Activated T-helper 1 cell treated with anti-CD3 and anti-CD28 coated beads, Interleukin-12 subunit alpha, Interleukin-12 subunit beta, Interleukin-2, Interleukin-4 antibody, amounts not matched to agents 30 ng/mL and 10 ng/mL and 1 ng/mL, durations not matched to agents 14 hours and 24 hours and 36 hours (primary cell): ENCODE results near the gene PRLHR. TPM values are rescaled to one million over a fixed set of nuclear protein-coding genes. Genes with fewer than 3 reads are reported as not detected.

Experiments used
- DNase-seq: peaks from one replicate; pipeline ENCODE4 v3.0.0; 2021; ENCODE audit warnings: low spot score
- H3K27ac Mint-ChIP-seq: one replicate; pipeline ENCODE4 v1.8.0; 2021; ENCODE audit warnings: mild to moderate bottlenecking, mixed read lengths
- H3K27me3 Mint-ChIP-seq: one replicate; pipeline ENCODE4 v1.8.0; 2022; ENCODE audit warnings: mild to moderate bottlenecking, moderate library complexity, mixed read lengths; ENCODE audit not compliant: insufficient read depth
- H3K36me3 Mint-ChIP-seq: one replicate; pipeline ENCODE4 v1.8.0; 2021; ENCODE audit warnings: low read depth, mixed read lengths
- H3K4me1 Mint-ChIP-seq: one replicate; pipeline ENCODE4 v1.8.0; 2021; ENCODE audit warnings: low read depth, mixed read lengths
- H3K4me3 Mint-ChIP-seq: one replicate; pipeline ENCODE4 v1.8.0; 2021; ENCODE audit warnings: mild to moderate bottlenecking, moderate library complexity, mixed read lengths
- H3K9me3 Mint-ChIP-seq: one replicate; pipeline ENCODE4 v1.8.0; 2021; ENCODE audit warnings: mixed read lengths
- intact Hi-C: fragments of 100-400 bp; cut with micrococcal nuclease; formaldehyde crosslinking; loops from one replicate; pipeline ENCODE4 v1.15.1; 2024
- total RNA-seq: library from RNA; stranded (reverse); gene quantifications from 2 replicates; pipeline ENCODE4 v1.2.3, GENCODE V29; 2022

PRLHR gene
- total RNA-seq, 1 donor from 2014 or later, result not detected

- H3K36me3 Mint-ChIP-seq, result no peaks in the 10 kb centered on the region
- H3K4me3 Mint-ChIP-seq, result no peak overlapping the region
- H3K9me3 Mint-ChIP-seq, result no peaks in the 10 kb centered on the region
- intact Hi-C loops, result no loop called here
- H3K27ac Mint-ChIP-seq, result no peak overlapping the region
- DNase-seq, result no peak
- H3K4me1 Mint-ChIP-seq, result no peaks in the 10 kb centered on the region
- peaks cover 24% of the 10 kb centered on the region for H3K27me3 Mint-ChIP-seq
These were observed 52.7 kb downstream of the PRLHR start for GRCh38 chr10:118542745-118543144.

DNA sequence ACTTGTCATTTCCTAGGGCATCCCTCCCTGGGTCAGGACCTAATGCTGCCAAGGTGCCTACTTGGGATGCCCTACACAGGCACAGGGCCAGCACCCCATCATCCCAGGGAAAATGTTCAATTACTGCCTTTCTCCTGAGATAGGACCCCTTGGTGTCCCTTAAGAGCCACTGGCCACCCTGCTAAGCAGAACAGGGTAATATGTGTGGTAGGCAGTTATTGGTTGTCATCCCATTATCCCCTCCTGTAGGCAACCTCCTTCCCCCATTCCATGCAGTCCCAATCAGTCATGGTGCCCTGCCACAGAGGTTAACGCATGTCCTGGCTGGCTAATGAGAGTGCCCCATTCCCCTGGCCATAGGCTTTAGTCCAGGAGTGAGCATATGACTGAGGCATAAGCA lies 53.2 kb downstream of the PRLHR start:
- Mint-ChIP-seq H3K9me3 (no peaks in the 10 kb centered on the region), H3K27ac (no peak overlapping the region), H3K27me3 (peaks cover 27% of the 10 kb centered on the region), H3K36me3 (no peaks in the 10 kb centered on the region), H3K4me1 (no peaks in the 10 kb centered on the region), H3K4me3 (no peak overlapping the region)
- intact Hi-C loops, result no loop called here
- DNase-seq, result no peak

DNA sequence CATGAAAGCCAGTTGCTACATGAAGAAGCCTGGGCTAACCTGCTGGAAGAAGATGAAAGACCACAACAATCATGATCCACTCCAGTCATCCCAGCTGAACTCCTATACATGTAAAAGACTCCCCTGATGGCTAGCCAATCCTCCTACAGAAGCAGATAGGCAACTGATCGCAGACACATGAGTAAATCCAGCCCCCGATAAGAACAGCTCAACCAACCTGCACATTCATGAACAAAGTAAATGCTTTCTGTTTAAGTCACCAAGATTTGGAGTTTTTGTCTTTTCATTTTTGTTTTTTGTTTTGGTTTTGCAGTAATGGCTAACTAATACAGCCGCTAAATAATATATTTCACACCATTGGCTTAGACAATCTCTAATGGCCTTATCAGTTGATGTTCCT lies 53.7 kb downstream of the PRLHR start:
- no peaks in the 10 kb centered on the region for H3K4me1 Mint-ChIP-seq
- H3K4me3 Mint-ChIP-seq, result no peak overlapping the region
- H3K27me3 Mint-ChIP-seq, result peaks cover 27% of the 10 kb centered on the region
- H3K9me3 Mint-ChIP-seq, result no peaks in the 10 kb centered on the region
- intact Hi-C loops, result no loop called here
- no peak for DNase-seq
- no peak overlapping the region for H3K27ac Mint-ChIP-seq
- H3K36me3 Mint-ChIP-seq, result no peaks in the 10 kb centered on the region

Other genes starting within 250 kb of the PRLHR start
- 30.1 and 32.7 TPM in 2 replicates for gene CACUL1, start 159.3 kb upstream of the PRLHR start, total RNA-seq